Stimulated activated CD4-positive, alpha-beta T cell treated with anti-CD3 and anti-CD28 coated beads, Interleukin-2, amount 100 ng/mL, for 4 hours (primary cell): Measurements from ENCODE around the gene SLC16A10.
"Not testable (repeated sequence)": the region's sequence is repeated elsewhere in the genome, so short reads cannot be mapped to it uniquely, and the experiment has no call there.

Experiments
- DNase-seq: peaks from one replicate; pipeline ENCODE4 v3.0.0-alpha.2; 2020; ENCODE audit warnings: low read depth

The SLC16A10 gene

GRCh38 chr6:111087871-111088667 is 766 bp downstream of the SLC16A10 start:
- peak; percentile 54 for DNase-seq

- no peak for DNase-seq
Measured at GRCh38 chr6:111088668-111089003, 1.3 kb downstream of the SLC16A10 start.

GRCh38 chr6:111090766-111091165 is 3.5 kb downstream of the SLC16A10 start:
- DNase-seq = no peak

- DNase-seq = no peak
Measured at GRCh38 chr6:111091987-111092386, 4.7 kb downstream of the SLC16A10 start.

- DNase-seq = not testable (repeated sequence)
Measured at GRCh38 chr6:111095488-111095887, 8.2 kb downstream of the SLC16A10 start.

- DNase-seq = peak; percentile 39
Measured at GRCh38 chr6:111096246-111096645, 8.9 kb downstream of the SLC16A10 start.

GRCh38 chr6:111098597-111098996 is 11.3 kb downstream of the SLC16A10 start:
- no peak for DNase-seq

GRCh38 chr6:111101987-111102386 is 14.7 kb downstream of the SLC16A10 start:
- no peak for DNase-seq

GRCh38 chr6:111105578-111105977 is 18.3 kb downstream of the SLC16A10 start:
- DNase-seq = no peak

GRCh38 chr6:111107589-111107988 is 20.3 kb downstream of the SLC16A10 start:
- no peak for DNase-seq

GRCh38 chr6:111110036-111110435 is 22.7 kb downstream of the SLC16A10 start:
- no peak for DNase-seq

- peak; percentile 24 for DNase-seq
Measured at GRCh38 chr6:111113336-111114086, 26.2 kb downstream of the SLC16A10 start.

GRCh38 chr6:111114087-111114443 is 26.8 kb downstream of the SLC16A10 start:
- DNase-seq = no peak

GRCh38 chr6:111114482-111114881 is 27.2 kb downstream of the SLC16A10 start:
- no peak for DNase-seq

GRCh38 chr6:111118826-111119225 is 31.5 kb downstream of the SLC16A10 start:
- no peak for DNase-seq

- DNase-seq = no peak
Measured at GRCh38 chr6:111119571-111120329, 32.4 kb downstream of the SLC16A10 start.

GRCh38 chr6:111121789-111122350 is 34.6 kb downstream of the SLC16A10 start:
- no peak for DNase-seq

GRCh38 chr6:111122458-111123286 is 35.4 kb downstream of the SLC16A10 start:
- no peak for DNase-seq

GRCh38 chr6:111124406-111124805 is 37.1 kb downstream of the SLC16A10 start:
- no peak for DNase-seq

- no peak for DNase-seq
Measured at GRCh38 chr6:111129013-111129412, 41.7 kb downstream of the SLC16A10 start.

GRCh38 chr6:111131018-111131417 is 43.7 kb downstream of the SLC16A10 start:
- not testable (repeated sequence) for DNase-seq
